HepG2 (cell line): ENCODE measurements around the gene PAK2. TPM values are rescaled to one million over a fixed set of nuclear protein-coding genes. Genes with fewer than 3 reads are reported as not detected.

Experiments
- AGO2 ChIP-seq: fragments of 200-400 bp; formaldehyde crosslinking; optimal IDR thresholded peaks from 2 replicates; pipeline ENCODE3; 2017; ENCODE audit warnings: mild to moderate bottlenecking, low read depth, low read length, moderate library complexity
- ASH2L ChIP-seq: fragments of 300-600, 200-600 bp; sonication (generic); IDR thresholded peaks from 2 replicates; pipeline ENCODE4 v1.7.0; 2017; ENCODE audit warnings: low read depth, mild to moderate bottlenecking, moderate library complexity, mixed read lengths, low read length; ENCODE audit not compliant: insufficient read length
- ATF4 ChIP-seq, 2 experiments: fragments of 450-650 bp in 1 of 2; sonication (generic) in 1 of 2; formaldehyde crosslinking; IDR thresholded peaks; 2 replicates each; pipeline versions ENCODE4 v1.5.0 to v1.8.0; 2020 to 2022; ENCODE audit warnings: mild to moderate bottlenecking in 1 of 2, missing genetic modification reagents in 1 of 2
- CBX5 ChIP-seq: sonication (generic); formaldehyde crosslinking; IDR thresholded peaks from 2 replicates; pipeline ENCODE4 v1.4.0; 2020; ENCODE audit warnings: missing genetic modification reagents, borderline replicate concordance
- DPF2 ChIP-seq: sonication (generic); formaldehyde crosslinking; IDR thresholded peaks from 2 replicates; pipeline ENCODE4 v1.4.0; 2020; ENCODE audit warnings: mild to moderate bottlenecking, low read depth, missing genetic modification reagents, borderline replicate concordance
- EP300 ChIP-seq, 3 experiments: sonication (generic) in 1 of 3; formaldehyde crosslinking in 1 of 3; IDR thresholded peaks; 2 replicates each; pipeline versions ENCODE4 v1.5.1 to v1.6.1; 2011 to 2020; ENCODE audit warnings: low read depth in 2 of 3, low read length in 2 of 3, borderline replicate concordance in 1 of 3, improper control_type of control experiment in 1 of 3, mild to moderate bottlenecking in 1 of 3, missing genetic modification reagents in 1 of 3, moderate library complexity in 1 of 3
- GFI1 ChIP-seq: sonication (generic); formaldehyde crosslinking; IDR thresholded peaks from 2 replicates; pipeline ENCODE4 v1.5.0; 2020; ENCODE audit warnings: missing genetic modification reagents, mild to moderate bottlenecking, borderline replicate concordance
- HDAC1 ChIP-seq: sonication (generic); formaldehyde crosslinking; IDR thresholded peaks from 2 replicates; pipeline ENCODE4 v1.5.1; 2020; ENCODE audit warnings: mild to moderate bottlenecking, missing genetic modification reagents
- HNF1B ChIP-seq: sonication (generic); formaldehyde crosslinking; IDR thresholded peaks from 2 replicates; pipeline ENCODE4 v1.5.1; 2020; ENCODE audit warnings: mild to moderate bottlenecking, moderate library complexity, missing genetic modification reagents
- KDM4B ChIP-seq: sonication (generic); formaldehyde crosslinking; IDR thresholded peaks from 2 replicates; pipeline ENCODE4 v1.4.0; 2020; ENCODE audit warnings: missing genetic modification reagents
- NR0B2 ChIP-seq: sonication (generic); formaldehyde crosslinking; IDR thresholded peaks from 2 replicates; pipeline ENCODE4 v1.4.0; 2020; ENCODE audit warnings: mild to moderate bottlenecking, missing genetic modification reagents
- PLRG1 ChIP-seq: fragments of 450-650 bp; conservative IDR thresholded peaks from 2 replicates; pipeline ENCODE4 v1.6.1; 2016
- SALL1 ChIP-seq: sonication (generic); formaldehyde crosslinking; IDR thresholded peaks from 2 replicates; pipeline ENCODE4 v1.8.0; 2022; ENCODE audit warnings: mild to moderate bottlenecking, missing genetic modification reagents
- SKI ChIP-seq: fragments of 450-650 bp; IDR thresholded peaks from one replicate; pipeline ENCODE4 v1.6.1; 2018; ENCODE audit warnings: mild to moderate bottlenecking; ENCODE audit not compliant: partially characterized antibody
- TBX2 ChIP-seq: sonication (generic); formaldehyde crosslinking; IDR thresholded peaks from 2 replicates; pipeline ENCODE4 v1.5.0; 2020; ENCODE audit warnings: missing genetic modification reagents, mild to moderate bottlenecking, borderline replicate concordance
- TCF12 ChIP-seq, 2 experiments: fragments of 450-650 bp in 1 of 2; sonication (generic) in 1 of 2; formaldehyde crosslinking in 1 of 2; IDR thresholded peaks; 2 replicates each; pipeline versions ENCODE4 v1.6.1 to v1.8.0; 2017 to 2022; ENCODE audit warnings: antibody characterized with exemption in 1 of 2, mild to moderate bottlenecking in 1 of 2, missing genetic modification reagents in 1 of 2, moderate library complexity in 1 of 2
- THAP7 ChIP-seq: sonication (generic); formaldehyde crosslinking; IDR thresholded peaks from 2 replicates; pipeline ENCODE4 v1.8.1; 2023; ENCODE audit warnings: mild to moderate bottlenecking, missing genetic modification reagents
- ZNF432 ChIP-seq: sonication (generic); formaldehyde crosslinking; IDR thresholded peaks from 2 replicates; pipeline ENCODE4 v1.5.0; 2020; ENCODE audit warnings: missing genetic modification reagents, mild to moderate bottlenecking, borderline replicate concordance
- ZNF513 ChIP-seq: sonication (generic); formaldehyde crosslinking; conservative IDR thresholded peaks from 2 replicates; pipeline ENCODE4 v1.5.0; 2020; ENCODE audit warnings: missing genetic modification reagents
- ZNF598 ChIP-seq: sonication (generic); formaldehyde crosslinking; IDR thresholded peaks from 2 replicates; pipeline ENCODE4 v1.5.1; 2020; ENCODE audit warnings: mild to moderate bottlenecking, missing genetic modification reagents, borderline replicate concordance
- ZNF607 ChIP-seq: sonication (generic); formaldehyde crosslinking; IDR thresholded peaks from 2 replicates; pipeline ENCODE4 v1.5.1; 2020; ENCODE audit warnings: missing genetic modification reagents, mild to moderate bottlenecking, borderline replicate concordance
- ZNF775 ChIP-seq: sonication (generic); formaldehyde crosslinking; IDR thresholded peaks from 2 replicates; pipeline ENCODE4 v1.4.0; 2020; ENCODE audit warnings: missing genetic modification reagents, mild to moderate bottlenecking, moderate library complexity, borderline replicate concordance
- polyA plus RNA-seq, 8 experiments: library from polyadenylated mRNA; depleted of rRNA in 3 of 8; stranded (reverse) in 7 of 8; unstranded in 1 of 8; fragments of >200 nt; fragmentation: Illumina TruSeq in 4 of 8; extraction: Trizol in 4 of 8; gene quantifications; 2 replicates each; pipeline versions ENCODE4 v1.2.1 to v1.2.3, GENCODE V29; 2011 to 2016; ENCODE audit warnings: low read depth in 4 of 8, missing spikeins in 1 of 8, mixed read lengths in 1 of 8; ENCODE audit not compliant: insufficient read depth in 1 of 8
- total RNA-seq, 5 experiments: library from RNA; depleted of rRNA; stranded (reverse); fragments of >200 nt; fragmentation: Illumina TruSeq; extraction: Trizol; gene quantifications; 2 replicates each; pipeline ENCODE4 v1.2.3, GENCODE V29; 2016; ENCODE audit warnings: low read depth in 1 of 5

The PAK2 gene
- total and polyA plus RNA-seq, 2 of the 13 experiments (the other 11 are each of a cell fraction or from before 2014, with no cell fraction given): 23.0 to 24.7 TPM

- peak; percentile 51 for TF ChIP-seq SKI
- peak; percentile 83 for TF ChIP-seq ZNF607 (CRISPR knock-in tag)
- no peak for TF ChIP-seq ZNF513
- peak; percentile 64; the same call in 1 of the 2 replicates for TF ChIP-seq SALL1 (CRISPR knock-in tag)
- peak; percentile 77 for TF ChIP-seq NR0B2
- peak; percentile 19; the same call in 1 of the 2 replicates for TF ChIP-seq GFI1 (CRISPR knock-in tag)
- TF ChIP-seq PLRG1: no peak
- TF ChIP-seq KDM4B (CRISPR knock-in tag): no peak
- 0 out of 2 replicates have a peak, but pooled peaks have one; percentile 45 for TF ChIP-seq TBX2 (CRISPR knock-in tag)
- TF ChIP-seq TCF12 (IDR thresholded peaks at IDR 0.05): no peak
- peak; percentile 71; the same call in 1 of the 2 replicates for TF ChIP-seq TCF12 (CRISPR knock-in tag; IDR thresholded peaks at IDR 0.05)
- no peak for TF ChIP-seq ATF4 (CRISPR knock-in tag; IDR thresholded peaks at IDR 0.05)
- TF ChIP-seq ZNF598 (CRISPR knock-in tag): peak; percentile 87
- 0 out of 2 replicates have a peak, but pooled peaks have one; percentile 12 for TF ChIP-seq CBX5
- TF ChIP-seq THAP7 (CRISPR knock-in tag): no peak
- peak; percentile 69 for TF ChIP-seq HDAC1 (CRISPR knock-in tag)
- no peak for TF ChIP-seq ZNF432 (CRISPR knock-in tag)
- peak; percentile 86 for TF ChIP-seq AGO2
- TF ChIP-seq EP300 (IDR thresholded peaks at IDR 0.05; ENCODE audit: low read depth in 2 of 2, low read length in 2 of 2): peak in 1 of 2 experiments; percentile 30; a peak in 1 of 4 replicates
- no peak for TF ChIP-seq EP300 (CRISPR knock-in tag; IDR thresholded peaks at IDR 0.05; ENCODE audit: borderline replicate concordance)
- peak; percentile 79 for TF ChIP-seq HNF1B (CRISPR knock-in tag)
- TF ChIP-seq DPF2 (CRISPR knock-in tag): no peak
- no peak for TF ChIP-seq ZNF775 (CRISPR knock-in tag)
- TF ChIP-seq ASH2L: peak; percentile 92
Observed at GRCh38 chr3:196867507-196868296, 128.0 kb downstream of the PAK2 start, which contains the start of gene SENP5 (continued).
